Stimulated activated CD8-positive, alpha-beta memory T cell treated with anti-CD3 and anti-CD28 coated beads, Interleukin-7, amount 100 ng/mL, for 48 hours (primary cell): ENCODE results near the gene NTHL1.

Experiments
- DNase-seq, 2 donors: peaks; one replicate each; pipeline ENCODE4 v3.0.0-alpha.2; 2020; ENCODE audit warnings: low read depth in 1 of 2; ENCODE audit errors: extremely low read depth in 1 of 2

Gene NTHL1

DNA sequence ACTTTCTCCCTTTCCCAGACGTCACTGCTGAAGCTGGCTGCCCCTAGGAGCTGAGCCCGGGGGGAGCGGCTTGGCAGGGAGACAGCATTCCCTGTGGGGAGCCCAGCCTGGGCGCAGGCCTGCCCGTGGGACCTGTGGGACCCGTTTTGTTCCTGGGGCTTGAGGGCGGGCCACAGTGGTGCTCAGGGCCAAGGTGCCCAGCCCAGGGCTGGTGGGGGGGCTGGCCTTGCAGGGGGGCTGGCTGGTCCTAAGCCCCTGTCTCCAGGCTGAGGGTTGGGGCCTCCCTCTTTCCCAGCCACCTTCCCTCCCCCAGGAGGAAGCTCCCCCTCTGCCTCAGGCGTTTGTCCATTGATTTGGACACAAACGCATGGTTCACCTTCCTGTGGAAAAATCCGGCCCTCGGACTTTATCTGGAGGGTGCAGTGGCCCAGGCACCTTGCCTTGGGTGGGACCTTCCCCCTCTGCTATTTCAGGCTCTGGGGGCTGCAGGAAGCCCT lies 16.5 kb downstream of the NTHL1 start:
- no peak for DNase-seq

DNA sequence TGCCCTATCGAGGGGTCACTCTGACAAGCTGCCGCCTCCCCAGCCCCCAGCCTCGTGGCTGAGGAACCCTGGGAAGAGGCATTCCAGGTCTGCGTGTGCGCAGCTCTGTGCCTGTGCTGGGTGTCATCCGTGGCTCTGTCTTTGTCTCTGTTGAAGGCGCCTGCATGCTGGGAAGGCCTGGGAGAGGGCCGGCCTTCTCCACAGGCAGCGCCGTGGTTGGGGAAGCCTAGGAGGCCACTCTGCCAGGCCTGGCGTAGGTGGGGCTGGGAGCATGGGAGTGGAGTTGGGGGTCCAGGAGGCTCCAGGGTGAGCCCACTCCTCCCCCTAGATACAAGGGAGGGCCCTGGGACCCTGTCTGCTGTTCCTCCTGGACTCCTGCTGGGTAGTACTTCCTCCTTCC lies 17.6 kb downstream of the NTHL1 start:
- DNase-seq = no peak

DNA sequence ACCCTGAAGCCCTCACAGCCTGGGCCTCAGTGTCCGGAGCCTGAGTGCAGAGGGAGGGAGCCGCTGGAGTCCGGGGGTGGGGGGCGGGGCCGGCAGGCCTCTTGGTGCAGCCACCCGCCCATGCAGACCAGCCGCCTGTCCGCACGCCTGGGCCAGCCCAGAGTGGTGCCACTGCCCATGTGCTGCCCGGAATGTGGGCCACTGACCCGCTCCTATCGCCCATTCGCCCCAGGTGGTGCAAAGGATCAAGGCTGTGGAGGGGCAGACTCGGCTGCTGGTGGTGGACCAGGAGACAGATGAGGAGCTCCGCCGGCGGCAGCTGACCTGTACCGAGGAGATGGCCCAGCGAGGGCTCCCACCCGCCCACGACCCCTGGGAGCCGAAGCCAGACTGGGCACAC lies 18.3 kb downstream of the NTHL1 start:
- DNase-seq = no peak

DNA sequence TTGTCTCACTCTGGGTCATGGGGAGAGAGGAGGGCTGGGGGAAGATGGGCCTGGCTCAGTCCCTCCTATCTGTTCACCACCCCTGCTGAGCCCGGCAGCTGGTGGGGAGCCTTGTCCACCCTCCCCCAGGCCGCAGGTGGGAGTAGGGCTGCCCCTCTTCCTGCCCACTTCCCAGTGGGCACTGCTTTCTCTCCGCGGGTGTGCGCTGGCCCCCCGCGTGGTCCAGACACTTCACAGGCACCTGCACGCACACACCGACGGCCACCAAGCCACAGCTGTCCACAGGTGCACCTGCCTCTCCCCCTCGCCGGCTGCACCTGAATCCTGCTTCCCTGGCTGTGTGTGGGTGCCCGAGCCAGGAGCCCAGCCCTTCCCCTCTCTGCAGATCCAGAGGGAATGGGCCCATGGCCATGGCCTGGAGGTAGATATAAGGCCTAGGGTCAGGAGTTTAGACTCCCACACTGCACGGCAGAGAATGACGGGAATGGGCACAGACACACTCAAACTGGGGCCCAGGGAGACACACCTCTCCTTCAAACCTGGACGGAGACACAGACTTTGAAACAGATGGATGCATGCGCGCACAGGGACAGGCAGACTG lies 18.9 kb downstream of the NTHL1 start:
- no peak for DNase-seq

DNA sequence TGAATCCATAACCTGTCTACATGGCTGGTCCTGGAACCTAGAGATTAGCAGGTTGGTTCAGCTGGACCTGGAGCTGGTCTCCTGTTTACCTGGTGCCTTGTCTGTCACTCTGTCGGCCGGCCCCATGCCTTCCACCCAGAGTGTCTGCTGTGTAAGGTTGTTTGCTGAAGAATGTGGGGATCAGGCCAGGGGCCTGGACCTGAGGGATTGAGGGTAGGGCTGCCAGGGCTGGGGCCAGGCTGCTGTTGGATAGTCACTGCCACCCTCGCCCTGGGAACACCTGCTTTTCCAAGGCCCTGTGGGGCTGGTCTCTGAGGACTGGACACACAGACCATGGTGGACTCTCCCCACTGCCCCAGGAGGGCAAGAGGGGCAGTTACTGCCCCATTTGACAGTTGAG lies 19.5 kb downstream of the NTHL1 start:
- no peak for DNase-seq

DNA sequence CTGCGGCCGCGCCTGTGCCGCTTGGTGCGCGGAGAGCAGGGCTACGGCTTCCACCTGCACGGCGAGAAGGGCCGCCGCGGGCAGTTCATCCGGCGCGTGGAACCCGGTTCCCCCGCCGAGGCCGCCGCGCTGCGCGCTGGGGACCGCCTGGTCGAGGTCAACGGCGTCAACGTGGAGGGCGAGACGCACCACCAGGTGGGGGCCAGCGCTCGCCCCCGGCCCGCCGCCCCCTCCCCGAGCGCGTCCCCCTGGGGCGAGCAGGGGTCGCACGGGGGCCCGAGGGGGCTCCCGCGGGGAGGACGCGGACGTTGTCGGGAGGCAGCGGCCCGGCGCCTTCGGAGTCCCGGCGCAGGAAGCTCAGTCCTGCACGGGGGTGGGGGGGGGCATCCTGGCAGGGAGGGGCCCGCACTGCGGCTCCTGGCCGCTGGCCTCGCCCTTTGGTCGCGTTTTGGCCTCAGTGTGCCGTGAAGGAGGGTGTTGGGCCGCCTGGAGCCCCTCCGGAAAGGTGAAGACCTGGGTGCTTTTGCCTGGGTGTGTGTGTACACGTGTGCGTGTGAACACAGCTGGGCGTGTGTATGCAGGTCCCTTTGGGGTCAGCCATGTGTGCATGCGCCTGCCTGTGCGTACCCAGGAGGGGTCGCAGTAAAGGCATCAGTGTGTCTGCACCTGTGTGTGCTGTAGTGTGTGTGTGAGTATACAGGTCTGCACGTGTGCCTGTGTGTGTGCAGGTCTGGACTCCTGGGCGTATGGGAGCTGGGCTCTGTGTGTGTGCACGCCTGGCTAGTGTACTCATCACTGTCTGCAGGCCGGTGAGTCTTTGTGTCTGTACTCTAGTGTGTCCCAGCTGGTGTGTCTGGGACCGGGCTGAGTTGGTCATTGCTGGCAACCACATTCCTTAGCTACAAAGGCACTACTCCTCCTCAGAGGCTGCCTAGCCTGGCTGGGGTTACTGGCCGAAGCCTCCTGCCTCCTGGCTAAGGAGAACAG lies 20.3 kb downstream of the NTHL1 start:
- DNase-seq = no peak

DNA sequence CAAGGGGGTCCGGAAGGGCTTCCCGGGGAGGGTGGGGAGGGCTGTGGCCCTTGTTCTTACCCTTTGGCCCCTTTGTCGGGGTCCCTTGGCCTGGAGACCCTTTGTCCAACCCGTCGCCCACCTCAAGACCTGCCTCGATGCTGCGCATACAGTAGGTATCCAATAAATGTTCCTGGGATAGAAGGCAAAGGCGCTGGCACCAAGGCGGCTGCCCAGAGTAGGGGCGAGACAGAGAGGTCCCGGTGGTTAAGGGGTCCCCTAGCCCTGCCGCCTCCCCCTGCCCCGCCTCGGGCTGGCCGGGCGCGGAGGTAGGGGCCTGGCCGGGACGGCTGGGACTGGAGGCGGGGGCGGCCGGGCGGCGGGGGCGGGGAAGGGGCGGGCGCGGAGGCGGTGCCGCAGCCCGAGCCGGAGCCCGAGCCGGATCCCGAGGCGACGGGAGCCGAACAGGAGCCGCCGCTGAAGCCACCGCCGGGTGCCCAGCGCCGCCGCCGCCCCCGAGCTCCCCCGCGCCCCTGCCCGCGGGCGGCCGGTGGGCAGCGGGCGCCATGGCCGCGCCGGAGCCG lies 21.1 kb downstream of the NTHL1 start, which contains the start of gene NHERF2:
NHERF2 (plus strand) TSS at position 442 of the 563 bp plus-strand sequence; CDS start at position 546, 104 bp downstream.
- DNase-seq = no peak

DNA sequence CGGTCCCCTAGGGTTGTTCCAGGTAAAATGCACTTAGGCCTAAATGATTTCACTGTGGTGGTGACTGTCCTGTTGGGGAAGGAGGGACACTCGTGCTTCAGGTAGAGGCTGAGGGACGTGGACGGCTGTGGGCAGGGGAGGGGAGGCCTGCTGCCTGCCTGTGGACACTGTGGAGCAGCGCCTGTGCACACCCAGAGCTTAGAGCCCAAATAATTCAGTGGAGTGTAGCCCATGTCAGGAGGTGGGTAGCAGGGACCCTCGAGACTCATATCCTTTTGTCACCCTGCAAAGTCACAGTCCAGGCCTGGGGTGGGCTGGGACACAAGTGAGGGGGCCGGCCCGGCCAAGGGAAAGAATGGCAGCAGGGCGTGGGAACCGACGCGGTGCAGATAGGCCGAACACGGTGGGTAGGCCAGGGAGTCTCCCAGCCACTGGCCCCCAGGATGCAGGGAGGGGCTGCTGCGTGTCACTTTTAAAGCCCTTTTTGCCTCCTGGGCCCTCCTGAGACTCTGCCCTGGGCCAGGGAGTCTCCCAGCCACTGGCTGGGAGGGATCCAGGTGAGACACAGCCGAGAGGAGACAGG lies 21.7 kb downstream of the NTHL1 start:
- no peak for DNase-seq

DNA sequence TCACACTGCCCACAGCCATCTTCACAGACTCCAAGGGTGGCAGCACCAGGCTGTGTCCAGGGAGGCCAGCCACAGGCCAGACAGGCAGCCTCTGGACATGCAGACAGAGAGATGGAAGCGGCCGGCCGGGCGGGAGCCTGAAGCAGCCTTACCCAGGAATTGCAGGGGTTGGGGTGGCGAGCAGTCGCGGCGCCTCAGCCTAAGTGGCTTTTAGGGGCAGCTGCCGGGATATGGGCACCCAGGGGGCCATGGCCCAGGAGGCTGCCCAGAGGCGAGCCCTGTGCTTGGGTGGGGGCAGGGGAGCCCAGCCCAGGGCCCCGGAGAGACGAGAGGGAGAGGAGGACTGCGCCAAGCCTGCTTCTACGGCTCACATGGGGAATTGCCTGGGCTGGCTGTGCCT lies 22.4 kb downstream of the NTHL1 start:
- DNase-seq = no peak

DNA sequence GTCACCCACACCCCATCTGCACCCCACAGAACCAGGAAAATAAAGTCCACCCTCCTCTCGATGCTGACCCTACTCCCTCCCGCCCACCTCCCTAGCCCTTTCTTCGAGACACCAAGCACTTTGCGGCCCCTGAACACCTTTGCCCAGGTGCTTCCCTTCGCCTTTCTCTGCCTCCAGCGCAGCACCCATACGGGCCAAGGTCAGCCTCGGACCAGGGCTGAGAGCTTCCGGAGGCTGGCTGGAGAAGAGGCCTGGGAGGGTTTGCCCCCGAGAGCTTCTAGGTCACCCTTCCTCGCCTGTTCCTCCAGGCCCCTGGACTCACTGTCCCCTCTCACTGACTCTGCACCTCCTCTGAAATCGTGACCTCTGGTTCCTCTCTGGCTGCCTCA lies 23.6 kb downstream of the NTHL1 start:
- no peak for DNase-seq

DNA sequence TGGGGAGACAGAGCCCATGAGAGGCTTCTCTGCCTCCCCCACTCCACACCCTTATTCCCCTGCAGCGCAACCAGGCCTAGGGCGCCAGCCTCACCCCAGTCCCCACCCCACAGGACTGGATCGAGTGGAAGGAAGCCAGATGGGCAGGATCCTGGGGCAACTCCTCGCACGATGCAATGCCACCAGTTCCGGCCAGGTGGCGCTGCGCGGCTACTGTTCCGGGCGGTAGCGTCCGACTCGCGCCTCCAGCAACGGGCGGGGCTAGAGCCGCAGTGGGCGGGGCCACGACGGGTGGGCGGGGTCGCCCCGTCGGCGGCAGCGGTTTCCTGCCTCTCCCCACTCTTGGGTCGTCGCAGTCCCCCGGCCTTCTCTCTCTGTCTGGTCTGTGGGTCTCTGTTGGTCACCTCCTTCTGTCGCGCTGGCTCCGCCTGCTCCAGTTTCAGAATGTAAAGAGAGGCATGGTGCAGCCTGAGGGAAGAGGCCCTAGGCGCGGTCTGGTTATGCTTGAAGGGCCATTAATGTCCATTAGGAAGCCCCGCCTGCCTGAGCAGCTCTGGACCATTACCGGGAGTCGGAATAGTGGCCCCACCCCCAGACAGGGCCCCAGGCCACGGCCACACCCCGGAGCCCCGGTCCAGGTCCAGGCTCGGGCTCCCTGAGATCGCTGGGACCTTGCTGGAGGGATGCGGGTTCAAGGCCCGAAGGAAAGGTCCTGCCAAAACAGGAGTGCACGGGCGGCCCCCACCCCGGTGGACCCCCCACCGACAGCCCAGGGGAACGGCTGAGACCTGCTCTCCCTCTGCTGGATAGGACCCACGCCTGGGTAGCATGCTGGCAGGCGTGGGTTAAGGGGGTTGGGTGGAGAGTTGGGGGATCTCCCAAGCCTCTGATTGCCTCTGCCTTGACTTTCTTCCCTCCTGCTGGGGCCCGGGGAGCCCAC lies 24.3 kb downstream of the NTHL1 start:
- peak; percentile 84 to 87 for DNase-seq

DNA sequence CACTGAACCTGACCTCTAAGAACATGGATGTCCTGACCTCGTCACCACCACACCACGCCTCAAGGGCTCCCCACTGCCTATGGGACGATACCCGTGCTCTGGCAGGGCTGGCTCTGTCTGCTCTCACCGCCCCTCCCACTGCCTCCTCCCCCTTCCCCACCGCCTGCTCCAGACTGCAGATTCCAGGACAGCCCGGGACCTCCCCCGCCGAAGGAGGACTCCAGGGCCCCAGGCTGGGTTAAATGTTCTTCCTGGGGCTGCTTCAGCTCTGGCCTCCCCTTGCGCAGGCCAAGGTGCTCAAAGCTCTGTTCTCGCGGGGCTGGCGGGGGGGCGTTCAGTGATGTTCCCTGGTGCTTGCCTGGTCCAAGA lies 24.9 kb downstream of the NTHL1 start:
- no peak for DNase-seq

DNA sequence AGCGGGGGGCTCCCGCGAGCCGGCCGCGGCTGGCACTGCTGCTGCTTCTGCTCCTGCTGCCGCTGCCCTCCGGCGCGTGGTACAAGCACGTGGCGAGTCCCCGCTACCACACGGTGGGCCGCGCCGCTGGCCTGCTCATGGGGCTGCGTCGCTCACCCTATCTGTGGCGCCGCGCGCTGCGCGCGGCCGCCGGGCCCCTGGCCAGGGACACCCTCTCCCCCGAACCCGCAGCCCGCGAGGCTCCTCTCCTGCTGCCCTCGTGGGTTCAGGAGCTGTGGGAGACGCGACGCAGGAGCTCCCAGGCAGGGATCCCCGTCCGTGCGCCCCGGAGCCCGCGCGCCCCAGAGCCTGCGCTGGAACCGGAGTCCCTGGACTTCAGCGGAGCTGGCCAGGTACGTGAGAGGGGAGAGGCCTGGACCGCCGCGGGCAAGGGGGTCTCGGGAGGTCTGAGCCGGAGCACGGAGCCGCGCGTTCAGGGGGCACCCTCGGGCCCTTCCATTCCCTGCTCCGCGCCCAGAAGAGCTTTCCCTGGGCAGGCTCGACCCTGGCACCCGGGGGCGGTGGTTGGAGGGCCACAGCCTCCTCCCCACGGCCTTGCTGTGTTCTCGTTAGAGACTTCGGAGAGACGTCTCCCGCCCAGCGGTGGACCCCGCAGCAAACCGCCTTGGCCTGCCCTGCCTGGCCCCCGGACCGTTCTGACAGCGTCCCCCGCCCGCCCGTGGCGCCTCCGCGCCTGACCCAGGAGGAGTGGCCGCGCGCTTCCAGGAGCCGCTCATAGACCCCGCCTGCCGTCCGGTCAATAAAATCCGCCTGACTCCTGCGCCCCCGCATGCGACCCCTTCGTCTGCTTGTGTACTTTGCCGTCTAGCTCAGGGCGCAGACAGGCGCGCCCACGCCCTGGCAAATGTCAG lies 27.5 kb downstream of the NTHL1 start:
- DNase-seq = no peak

DNA sequence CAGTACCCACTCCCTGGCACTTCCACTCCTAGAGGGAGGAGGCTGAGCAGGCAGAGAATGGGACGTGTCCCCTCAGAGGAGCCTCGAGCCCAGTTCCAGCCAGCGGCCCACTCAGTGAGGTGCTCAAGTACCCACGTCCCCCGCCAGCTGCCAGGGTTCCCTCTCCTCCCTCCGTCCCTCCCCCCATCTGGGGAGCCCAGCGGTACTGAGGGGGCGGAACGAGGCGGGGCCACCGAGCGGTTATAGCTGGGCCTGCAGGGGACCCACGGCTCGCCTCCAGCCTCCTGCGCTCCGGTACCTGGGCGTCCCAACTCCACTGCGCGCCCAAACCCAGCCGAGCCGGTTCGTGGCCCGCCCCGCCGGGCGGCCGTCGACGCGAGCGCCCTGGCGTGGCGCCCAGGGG lies 28.1 kb downstream of the NTHL1 start, which contains the start of gene NPW:
NPW (plus strand) TSS at position 268 of the 403 bp plus-strand sequence.
- no peak for DNase-seq

DNA sequence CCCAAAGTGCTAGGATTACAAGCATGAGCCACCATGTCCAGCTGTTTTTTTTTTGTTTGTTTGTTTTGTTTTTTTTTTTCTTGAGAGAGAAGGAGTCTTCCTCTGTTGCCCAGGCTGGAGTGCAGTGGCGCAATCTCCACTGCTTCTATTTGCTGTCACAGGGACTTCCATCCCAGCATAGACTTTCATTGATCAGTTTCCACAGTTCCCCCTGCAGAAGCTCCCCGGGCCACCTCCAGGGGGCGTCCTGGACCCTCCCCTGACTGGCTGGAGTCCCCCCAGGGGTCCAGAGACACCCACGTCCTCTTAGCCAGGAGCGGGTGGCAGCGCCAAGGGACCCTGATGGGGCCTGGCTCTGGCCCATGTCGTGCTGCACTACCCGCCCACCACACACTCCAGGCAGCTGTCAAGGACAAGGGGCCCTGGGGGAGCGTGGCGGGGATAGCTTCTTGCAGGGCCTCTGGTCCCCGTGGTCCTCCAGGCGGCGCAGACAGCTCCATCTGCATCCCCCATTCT lies 31.2 kb downstream of the NTHL1 start:
- DNase-seq = no peak

DNA sequence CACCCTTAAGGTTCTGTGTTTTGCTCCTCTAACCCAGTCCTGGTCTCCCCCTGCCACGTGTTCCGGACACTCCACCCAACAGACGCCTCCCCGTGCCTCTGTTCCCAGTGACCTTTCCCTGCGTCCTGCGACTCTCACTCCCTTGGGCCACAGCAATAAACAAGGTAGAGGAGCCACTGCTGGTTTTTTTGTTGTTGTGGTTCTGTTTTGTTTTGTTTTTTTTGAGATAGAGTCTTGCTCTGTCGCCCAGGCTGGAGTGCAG lies 31.8 kb downstream of the NTHL1 start:
- no peak for DNase-seq

DNA sequence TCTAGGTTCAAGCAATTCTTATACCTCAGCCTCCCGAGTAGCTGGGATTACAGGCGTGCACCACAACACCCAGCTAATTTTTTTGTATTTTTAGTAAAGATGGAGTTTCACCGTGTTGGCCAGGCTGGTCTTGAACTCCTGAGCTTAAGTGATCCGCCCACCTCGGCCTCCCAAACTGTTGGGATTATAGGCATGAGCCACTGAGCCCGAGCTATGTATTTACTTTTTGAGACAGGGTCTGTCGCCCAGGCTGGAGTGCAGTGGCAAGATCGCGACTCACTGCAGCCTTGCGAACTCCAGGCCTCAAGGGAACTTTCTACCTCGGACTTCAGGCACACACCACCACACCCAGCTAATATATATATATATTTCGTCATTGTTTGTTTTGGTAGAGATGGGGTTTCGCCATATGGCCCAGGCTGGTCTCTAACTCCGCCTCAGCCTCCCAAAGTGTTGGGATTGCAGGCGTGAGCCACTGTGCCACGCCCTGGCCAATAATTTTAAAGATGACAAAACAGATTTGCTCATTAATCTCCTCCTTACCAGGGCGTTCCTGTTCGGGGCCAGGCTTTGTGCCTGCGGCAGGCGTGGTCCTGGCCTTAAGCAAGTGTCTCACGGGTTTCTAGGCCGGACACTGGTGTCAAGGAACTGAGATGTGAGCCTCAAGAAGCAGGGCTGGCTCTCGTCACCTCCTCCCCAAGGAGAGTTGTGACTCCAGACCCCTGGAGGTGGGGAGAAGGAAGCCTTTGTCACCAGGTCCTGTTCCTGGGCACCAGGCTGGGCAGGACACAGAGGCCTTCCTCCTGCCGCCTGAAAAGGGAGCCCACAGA lies 32.3 kb downstream of the NTHL1 start:
- no peak for DNase-seq

DNA sequence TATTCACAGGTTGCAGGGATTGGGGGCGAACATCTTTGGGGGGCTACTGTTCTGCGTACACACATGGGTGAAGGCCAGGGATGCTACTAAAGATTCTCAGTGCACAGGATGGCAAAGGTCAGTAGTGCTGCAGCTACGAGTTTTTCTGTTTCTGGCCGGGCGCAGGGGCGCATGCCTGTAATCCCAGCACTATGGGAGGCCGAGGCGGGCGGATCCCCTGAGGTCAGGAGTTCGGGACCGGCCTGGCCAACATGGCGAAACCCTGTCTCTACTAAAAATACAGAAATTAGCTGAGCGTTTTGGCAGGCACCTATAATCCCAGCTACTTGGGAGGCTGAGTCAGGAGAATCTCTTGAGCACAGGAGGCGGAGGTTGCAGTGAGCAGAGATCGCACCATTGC lies 34.1 kb downstream of the NTHL1 start:
- no peak for DNase-seq
